GM03348 (cell line): ENCODE measurements around the gene FEM1B.

Source experiments
- DNase-seq: peaks from one replicate; pipeline ENCODE4 v3.0.0; 2012; ENCODE audit warnings: low spot score

FEM1B gene

DNA sequence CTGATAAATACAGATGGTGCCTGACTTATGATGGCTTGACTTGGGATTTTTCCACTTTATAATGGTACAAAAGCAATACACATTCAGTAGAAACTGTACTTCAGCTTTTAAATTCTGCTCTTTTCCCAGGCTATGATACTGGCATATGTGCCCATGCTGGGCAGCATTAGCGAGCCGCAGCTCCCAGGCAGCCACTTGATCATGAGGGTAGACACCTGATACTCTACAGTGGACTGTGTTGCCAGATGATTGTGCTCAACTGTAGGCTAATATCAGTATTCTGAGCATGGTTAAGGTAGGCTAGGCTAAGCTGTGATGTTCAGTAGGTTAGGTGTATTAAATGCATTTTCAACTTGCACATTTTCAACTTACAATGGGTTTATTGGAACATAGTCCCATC is 17.7 kb upstream of the FEM1B start:
- no peak for DNase-seq

DNA sequence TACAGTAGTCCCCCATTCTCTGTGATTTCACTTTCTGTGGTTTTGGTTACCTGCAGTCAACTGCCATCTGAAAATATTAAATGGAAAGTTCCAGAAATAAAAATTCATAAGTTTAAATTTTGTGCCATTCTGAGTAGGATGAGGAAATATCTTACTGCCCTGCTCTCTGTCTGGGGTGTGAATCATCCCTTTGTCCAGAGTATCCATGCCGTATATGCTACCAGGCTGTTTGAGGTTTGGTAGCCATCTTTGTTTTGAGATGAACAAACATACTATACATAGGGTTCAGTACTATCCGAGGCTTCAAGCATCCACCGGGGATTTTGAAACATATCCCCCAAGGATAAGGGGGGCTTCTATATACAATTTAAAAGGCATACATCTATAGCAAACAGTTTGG is 16.3 kb upstream of the FEM1B start:
- DNase-seq, result no peak

DNA sequence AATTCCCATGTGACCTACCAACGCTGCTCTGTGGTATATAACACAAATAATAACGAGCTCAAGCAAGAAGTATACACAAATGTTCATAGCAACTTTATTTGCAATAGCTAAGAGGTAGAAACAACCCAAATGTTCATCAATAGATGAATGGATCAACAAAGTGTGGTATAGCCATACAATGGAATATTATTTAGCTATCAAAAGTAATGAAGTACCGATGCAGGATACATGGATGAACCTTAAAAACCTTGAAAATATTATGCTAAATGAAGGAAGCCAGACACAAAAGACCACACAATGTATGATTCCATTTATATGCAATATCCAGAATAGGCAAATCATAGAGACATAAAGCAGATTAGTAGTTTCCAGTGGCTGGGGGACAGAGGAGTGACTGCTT is 15.6 kb upstream of the FEM1B start:
- DNase-seq, result no peak

DNA sequence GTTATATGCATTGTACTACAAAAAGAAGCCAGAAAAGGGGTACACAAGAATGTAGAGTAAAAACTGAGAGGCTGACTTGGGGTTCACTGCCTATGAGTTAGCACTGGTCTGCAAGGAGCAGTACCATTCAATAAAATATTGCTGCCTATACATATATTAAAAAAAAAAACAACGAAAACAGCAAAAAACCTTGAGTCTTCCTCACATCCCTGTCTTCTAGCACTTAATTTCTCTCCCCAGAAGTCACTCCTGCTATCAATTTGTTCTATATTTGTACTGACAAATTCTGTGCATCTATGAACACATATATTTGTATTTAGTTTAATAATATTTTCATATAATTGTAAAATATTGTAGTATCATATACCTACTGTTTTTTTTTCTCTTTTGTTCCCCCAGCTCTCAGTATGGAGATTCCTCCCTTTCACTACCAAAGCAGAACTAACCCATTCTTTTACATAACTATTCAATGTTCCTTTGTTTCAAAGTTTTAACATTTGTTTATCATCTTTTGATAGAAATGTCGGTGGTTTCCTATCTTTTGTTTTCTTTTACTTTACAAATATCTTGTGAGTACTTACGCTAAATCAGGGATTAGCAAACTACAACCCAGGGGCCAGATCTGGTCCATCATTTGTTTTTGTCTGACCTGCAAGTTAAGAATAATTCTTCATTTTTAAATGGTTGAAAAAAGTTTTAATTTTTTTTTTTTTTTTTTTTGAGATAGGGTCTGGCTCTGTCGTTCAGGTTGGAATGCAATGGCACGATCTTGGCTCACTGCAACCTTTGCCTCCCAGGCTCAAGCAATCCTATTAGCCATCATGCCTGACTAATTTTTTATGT is 14.8 kb upstream of the FEM1B start:
- no peak for DNase-seq

DNA sequence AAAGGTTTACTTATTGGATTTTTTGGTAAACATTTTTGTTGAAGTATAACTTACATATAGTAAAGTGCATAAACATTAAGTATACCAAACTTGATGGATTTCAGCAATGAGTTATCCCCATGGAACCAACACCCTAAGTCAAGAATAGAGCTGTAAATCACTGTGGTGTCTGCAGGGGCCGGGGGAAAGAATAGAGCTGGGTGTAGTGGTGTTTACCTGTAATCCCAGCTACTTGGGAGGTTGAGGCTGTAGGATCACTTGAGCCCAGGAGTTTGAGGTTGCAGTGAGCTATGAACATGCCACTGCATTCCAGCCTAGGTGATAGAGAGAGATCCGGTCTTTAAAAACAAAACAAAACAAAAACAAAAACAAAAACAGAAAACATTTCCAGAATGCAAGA is 13.3 kb upstream of the FEM1B start:
- DNase-seq, result no peak

DNA sequence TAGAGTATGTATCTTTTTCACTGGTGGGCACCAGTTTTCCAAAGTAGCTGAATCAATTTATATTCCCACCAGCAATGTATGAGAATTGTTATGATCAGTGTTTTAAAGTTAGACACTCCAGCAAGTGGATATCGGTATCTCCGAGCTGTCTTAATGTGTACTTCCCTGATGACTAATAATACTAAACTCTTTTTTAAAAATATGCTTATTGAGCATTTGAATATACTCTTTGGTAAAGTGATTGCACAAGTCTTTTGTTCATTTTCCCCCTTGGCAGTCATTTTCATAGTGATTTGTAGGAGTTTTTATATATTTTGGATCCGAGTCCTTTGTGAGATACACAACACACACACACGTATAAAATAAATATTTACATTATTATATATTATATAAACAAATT is 12.5 kb upstream of the FEM1B start:
- no peak for DNase-seq

DNA sequence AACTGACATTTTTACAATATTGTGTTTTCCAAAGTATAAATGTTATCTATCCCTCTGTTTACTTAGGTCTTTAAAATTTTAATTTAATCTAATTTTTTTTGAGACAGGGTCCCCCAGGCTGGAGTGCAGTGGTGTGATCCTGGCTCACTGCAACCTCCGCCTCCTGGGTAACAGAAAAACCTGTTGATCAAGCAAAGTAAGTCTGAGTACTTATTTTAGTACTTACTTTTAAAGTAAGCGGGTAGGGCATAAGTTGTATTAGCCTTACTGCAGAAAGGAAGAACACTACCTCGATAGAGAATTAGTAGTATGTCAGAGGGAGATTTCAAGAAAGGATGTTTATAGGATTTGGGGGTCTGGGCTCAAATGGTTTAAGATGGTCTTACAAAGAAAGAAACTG is 11.9 kb upstream of the FEM1B start:
- DNase-seq, result no peak

DNA sequence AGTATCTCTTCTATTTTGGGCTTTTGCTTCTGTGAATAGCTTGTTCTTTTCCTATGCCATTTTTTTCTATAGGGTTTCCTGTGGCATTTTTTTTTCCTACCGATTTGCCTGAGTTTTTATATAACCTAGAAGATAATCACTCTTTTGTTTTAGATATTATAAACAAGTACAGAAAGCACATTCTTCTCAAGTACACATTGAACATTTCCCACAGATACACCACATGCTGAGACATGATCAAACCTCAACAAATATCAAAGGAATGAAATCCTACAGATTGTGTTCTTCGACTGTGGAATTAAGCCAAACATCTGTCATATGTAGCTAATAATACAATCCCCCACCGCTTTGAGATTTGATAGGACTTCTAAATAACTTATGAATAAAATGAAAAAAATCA is 9.1 kb upstream of the FEM1B start:
- DNase-seq, result no peak

DNA sequence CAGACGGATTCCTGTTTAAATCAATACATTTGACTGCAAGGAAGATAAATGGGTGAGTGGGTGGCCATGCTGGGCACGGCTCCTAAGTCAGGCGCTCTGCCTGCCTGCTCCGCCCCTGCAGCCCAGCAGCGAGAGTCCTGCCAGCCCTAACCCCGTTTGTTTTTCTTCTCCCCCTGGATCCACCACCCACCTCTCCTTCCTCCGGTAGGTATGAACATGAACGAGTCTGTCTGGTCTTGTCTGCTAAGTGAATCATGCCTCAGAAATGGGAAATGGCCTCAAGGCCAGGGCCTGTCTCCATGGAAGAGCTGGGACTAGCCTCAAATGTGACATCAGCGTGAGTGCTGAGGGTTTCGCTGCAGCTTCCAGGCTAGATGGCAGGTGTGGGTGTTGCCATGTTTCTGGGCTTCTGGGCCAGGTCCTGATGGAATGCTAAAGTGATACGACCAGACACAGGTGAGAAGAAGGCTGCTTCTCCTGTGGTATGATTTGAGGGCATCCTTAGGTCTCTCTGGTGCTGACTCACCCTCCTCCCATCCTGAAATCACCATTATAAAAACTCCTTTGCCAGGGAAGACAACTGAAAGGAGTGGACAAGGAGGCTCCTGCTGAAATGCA is 5.6 kb upstream of the FEM1B start:
- DNase-seq, result peak; percentile 70

DNA sequence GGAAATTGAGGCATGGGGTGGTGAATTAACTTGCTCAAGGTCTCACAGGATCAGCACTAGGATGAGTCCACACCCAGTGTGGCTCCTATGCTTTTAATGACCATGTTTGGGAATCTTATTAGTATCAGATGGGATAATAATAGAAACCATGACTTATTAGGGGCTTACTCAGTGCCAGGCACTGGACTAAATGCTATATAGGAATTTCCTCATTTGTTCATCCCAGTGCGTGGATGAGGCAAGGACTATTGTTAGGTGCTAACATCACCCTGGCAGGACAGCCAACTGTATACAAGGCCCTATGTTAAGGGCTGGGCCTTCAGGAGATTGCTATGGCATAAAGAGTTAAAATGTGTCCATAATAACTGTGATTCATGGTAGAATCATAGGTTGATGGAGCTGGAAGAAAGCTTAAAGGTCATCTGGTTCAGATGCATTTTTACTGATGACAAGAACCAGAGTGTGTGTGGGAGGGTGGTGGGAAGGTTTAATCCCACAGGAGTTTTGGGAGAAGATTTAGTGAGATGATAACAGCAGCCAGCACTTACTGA is 4.7 kb upstream of the FEM1B start:
- peak; percentile 31 for DNase-seq

DNA sequence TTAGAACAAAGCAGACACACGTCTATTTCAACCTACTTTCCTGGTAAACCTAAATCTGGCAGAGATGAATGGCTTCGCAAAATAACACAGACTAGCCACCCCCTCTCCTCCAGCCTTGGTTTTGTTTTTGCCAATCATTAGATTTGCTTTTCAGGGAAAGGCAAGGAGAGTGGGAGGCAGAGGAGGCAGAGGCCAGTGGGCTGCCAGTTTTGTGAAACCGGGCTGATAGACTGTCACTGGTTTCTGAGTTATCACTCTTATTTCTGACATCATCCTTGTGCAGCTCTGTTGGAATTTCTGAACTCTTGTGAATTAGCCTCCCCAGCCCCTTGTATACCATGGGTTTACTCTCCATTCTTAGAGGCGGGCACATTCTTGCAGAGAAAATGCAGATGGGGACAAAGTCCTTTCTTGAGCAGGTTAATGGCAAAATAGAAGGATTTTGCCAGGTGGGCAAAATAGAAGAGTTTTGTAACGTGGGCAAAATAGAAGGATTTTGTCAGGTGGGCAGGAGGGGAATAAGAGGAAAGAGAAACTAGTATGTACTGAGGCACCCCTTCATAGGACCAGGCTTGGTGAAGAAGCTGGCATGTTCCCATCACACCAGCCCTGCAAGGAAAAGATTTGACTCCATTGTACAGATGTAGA is 3.2 kb upstream of the FEM1B start:
- no peak for DNase-seq

DNA sequence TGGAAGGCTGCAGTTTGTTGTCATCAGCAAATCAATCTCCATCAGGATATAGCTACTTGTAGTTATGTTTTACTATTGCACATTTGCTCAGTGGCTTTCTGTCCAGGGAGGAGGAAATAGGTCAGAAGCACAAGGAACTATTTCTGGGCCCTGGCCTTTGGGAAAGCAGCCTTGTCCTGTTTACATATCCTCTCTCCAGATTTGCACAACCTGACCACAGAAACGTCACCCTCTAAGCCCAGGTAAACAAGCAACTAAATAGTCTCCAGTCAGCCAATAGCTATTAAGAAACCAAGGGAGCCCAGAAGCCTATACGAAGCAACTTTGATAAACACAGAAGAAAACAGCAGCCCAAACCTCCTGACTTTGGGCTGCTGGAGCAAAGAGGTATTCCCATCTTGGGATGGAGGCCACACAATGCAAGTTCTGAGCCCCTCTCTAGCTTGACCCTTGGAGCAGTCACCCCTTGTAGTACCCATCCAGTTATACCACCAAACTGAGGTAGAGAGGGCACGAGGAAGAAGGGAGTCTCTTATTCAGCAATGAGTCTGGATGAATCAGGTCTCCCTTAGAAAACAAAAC is 2.3 kb upstream of the FEM1B start:
- DNase-seq, result no peak

DNA sequence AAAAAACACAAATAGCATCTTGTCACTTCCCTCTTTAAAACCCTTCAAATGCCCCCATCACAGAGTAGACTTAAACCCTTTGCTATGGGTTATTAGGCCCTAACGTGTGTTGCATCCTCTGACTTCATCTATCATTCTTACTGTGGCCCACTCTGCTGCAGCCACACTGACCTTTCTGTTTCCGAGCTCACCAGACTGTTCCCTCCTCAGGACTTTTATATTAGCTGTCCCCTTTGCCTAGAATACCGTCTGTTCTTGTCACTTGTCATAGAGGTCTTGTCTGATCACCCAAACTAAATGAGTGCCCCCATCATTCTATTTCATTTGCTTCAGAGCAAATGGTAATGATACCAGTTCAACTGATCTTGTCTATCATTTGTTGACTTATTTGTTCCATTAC is 877 bp upstream of the FEM1B start:
- no peak for DNase-seq

DNA sequence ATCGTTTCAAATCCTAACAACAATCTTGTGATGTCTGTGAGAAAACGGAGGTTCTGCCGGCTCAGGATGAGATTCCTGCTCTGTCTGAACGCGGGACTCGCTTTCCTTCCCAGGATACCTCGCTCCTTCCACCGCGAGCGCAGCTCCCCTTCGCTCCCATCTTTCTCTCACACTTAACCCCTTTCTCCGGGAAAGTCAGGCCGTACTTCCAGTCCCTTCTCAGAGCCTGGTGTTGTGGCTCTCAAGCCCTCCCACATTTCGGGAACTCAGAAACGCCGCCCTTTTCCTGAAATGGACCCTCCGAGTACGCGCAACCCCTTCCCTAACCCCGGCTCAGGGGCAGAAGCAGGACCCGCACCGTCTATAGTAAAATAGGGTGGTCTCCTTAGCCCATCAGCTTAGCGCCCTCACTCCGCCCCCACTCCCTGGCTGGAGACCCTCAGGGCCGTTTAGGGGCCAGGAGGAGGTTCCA is 378 bp upstream of the FEM1B start:
- DNase-seq, result peak; percentile 36

DNA sequence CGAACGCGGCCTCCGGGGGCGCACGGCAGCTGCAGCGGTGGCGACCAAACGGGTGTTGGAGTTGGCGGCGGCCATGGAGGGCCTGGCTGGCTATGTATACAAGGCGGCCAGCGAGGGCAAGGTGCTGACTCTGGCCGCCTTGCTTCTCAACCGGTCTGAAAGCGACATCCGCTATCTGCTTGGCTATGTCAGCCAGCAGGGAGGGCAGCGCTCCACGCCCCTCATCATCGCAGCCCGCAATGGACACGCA is 725 bp downstream of the FEM1B start:
- DNase-seq, result no peak

DNA sequence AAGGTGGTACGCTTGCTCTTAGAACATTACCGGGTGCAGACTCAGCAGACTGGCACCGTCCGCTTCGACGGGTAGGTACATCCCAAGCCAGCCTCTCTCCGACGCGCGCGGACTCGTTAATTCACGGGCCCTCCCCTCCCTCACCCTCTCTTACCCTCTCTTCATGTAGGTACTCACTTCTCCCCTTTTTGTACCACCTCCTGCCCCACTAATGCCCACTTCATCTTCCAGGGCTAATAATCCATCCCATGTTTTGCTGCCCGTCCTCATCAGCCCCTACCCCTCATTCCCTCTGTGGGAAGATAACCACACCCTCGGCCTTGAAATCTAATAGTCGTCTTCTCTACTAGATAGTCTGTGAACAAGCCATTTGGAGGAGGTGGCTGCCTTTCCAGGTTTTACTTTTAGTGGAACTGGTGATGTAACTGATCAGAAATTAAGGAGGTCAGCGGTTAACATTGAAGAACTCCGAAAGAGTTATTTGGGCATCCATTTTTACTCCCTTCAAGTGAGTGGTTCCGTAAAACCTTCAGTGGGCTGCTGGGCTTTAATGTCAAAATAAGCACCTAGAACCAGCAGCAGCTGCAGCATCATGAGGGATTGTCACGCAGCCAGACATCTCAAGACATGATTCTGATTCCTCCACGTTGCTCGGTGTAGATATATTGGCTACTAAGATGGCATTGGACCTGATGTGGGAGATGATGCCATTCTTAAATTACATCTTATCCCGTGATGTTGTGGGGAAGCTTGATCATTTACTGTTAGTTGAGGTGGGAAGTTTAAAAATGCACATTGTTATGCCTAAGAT is 1.3 kb downstream of the FEM1B start:
- DNase-seq, result no peak

DNA sequence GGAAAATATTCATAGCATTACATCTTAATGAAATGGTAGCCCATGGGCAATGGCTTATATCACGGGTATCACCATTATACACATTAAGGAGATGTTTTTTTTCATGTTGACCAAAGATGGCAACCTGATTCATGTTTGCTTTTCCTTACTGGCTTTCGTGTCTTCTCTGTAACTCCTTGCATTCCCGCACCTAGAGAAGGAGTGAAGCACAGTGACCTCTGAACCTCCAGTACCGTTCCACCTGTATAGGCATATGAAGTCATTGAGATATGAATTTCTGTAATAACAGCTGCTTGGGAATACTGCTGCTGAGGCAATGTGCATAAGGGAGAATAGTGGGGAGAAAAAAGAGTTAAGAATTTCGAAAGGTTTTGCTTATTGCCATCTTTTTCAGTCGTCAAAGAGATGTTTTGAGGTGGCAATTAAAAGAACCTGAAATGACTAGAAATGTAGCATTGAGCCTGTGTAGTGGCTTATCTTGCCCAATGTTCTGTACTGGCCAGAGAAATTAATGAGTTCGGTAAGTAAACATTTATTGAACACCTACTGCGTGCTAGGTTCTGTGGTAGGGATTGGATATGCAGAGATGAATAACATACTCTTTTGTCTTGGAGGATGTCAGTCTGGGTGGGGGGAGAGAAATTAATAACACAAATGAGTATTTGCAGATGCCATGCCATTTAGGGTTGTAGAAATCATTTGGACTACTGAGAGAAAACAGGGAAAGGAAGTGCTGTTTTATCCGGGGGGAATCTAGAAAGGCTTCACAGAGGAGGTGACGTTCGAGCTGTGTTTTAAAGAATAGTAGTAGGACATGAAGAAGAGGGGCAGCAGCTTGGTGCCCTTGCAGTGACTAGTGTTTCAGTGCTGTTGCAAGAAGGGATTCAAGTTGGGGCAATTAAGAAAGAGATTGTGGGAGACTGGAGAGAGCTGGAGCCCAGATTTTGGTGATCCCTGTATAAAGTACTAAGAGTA is 2.5 kb downstream of the FEM1B start:
- no peak for DNase-seq

DNA sequence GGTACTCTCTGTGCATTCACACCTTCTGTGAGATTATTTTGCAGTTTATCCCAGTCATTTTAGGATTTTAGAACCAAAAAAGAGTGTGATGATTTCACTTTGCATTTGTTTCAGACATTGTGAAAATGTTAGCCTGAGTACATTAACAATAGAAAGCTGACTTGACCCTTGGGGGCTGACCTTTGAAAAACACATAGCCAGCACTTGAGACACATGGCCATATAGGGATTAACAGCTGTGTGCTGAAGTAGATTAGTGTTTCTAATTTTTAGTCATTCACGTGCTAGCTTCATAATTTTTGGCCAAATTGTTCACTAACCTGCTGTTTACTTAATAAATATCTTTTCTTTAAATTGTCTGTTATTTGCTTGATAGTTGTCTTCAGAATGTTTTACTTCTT is 3.5 kb downstream of the FEM1B start:
- no peak for DNase-seq

DNA sequence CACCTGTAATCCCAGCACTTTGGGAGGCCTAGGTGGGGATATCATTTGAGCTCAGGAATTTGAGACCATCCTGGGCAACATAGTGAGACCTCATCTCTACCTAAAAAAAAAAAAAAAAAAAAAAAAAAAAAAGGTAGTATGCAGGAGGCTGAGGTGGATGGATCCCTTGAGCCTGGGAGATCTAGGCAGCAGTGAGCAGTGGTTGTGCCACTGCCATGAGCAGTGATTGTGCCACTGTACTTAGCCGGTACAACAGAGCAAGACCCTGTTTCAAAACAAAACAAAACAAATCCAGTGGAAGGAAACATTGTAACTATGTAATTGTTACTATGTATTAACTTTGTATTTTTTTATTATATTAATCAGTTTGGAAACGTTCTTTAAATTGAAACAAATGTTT is 5.9 kb downstream of the FEM1B start:
- no peak for DNase-seq

DNA sequence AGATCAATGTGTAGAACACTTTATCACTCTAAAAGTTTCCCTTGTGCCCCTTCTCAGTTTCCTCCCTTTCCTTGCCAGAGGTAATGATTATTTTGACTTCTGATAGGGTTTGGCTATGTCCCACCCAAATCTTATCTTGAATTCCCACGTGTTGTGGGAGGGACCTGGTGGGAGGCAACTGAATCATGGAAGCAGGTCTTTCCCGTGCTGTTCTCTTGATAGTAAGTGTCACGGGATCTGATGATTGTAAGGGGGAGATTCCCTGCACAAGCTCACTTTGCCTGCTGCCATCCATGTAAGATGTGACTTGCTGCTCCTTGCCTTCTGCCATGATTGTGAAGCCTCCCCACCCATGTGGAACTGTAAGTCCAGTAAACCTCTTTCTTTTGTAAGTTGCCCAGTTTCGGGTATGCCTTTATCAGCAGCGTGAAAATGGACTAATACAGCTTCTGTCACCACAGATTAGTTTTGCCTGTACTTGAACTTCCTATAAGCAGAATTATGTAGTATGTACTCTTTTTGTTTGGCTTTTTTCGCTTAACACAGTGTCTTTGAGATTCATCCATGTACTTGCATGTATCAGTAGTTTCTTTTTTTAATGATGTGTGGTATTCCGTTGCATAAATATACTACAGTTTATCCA is 7.2 kb downstream of the FEM1B start:
- no peak for DNase-seq
